ENCODE data around the gene POU6F2. TPM values are rescaled to one million over a fixed set of nuclear protein-coding genes. Genes with fewer than 3 reads are reported as not detected.

The POU6F2 gene
- total RNA-seq, 1 experiment from 2014 or later = not detected

DNA sequence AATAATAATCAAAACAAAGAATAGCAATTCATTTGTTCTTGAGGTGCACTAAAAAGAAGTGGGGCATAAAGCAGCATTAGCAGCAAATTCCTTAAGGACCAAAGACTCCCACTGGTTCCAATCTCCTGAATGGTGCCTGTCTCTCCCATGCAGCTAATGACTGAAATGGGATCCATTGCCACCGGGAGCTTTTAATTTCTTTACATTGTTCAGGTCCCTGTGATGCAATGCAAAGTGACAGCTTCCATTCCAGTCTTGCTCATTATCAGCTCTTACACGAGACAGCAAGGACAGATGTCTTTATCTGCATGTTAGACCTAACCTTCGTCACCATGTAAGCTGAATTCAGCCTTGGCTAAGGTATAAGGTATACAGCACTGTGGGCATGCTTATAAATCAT is 148.1 kb downstream of the POU6F2 start:
- Histone ChIP-seq H3K4me3 (ENCODE audit: low read depth in 2 of 2, low read length in 2 of 2) (no peak overlapping the region), H3K36me3 (ENCODE audit: control insufficient read depth, insufficient read depth, low read length) (no peaks in the 10 kb centered on the region), H3K9me3 (ENCODE audit: control insufficient read depth, insufficient read depth, low read depth, low read length) (no peaks in the 10 kb centered on the region), H3K27ac (ENCODE audit: low read length) (no peak overlapping the region), H3K4me1 (ENCODE audit: control insufficient read depth, insufficient read depth, low read length) (no peaks in the 10 kb centered on the region), H3K27me3 (ENCODE audit: control insufficient read depth, insufficient read depth, low read length) (no peaks in the 10 kb centered on the region; the same call in 1 of the 2 replicates)
- in situ Hi-C loops (cut with HindIII; ENCODE audit: low pct_unique_long_range_greater_than_20kb, low sequenced_read_pairs) (no loop called here), intact Hi-C loops (cut with micrococcal nuclease; ENCODE audit: unreplicated experiment) (no loop called here)
- CTCF ChIA-PET = no interaction called here
- DNase-seq (ENCODE audit: low read depth, low spot score) = no peak
- POLR2A ChIA-PET = no interaction called here
- TF ChIP-seq, protein P1, sequence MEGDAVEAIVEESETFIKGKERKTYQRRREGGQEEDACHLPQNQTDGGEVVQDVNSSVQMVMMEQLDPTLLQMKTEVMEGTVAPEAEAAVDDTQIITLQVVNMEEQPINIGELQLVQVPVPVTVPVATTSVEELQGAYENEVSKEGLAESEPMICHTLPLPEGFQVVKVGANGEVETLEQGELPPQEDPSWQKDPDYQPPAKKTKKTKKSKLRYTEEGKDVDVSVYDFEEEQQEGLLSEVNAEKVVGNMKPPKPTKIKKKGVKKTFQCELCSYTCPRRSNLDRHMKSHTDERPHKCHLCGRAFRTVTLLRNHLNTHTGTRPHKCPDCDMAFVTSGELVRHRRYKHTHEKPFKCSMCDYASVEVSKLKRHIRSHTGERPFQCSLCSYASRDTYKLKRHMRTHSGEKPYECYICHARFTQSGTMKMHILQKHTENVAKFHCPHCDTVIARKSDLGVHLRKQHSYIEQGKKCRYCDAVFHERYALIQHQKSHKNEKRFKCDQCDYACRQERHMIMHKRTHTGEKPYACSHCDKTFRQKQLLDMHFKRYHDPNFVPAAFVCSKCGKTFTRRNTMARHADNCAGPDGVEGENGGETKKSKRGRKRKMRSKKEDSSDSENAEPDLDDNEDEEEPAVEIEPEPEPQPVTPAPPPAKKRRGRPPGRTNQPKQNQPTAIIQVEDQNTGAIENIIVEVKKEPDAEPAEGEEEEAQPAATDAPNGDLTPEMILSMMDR (IDR thresholded peaks at IDR 0.05) = no peak
- TF ChIP-seq, protein P2, sequence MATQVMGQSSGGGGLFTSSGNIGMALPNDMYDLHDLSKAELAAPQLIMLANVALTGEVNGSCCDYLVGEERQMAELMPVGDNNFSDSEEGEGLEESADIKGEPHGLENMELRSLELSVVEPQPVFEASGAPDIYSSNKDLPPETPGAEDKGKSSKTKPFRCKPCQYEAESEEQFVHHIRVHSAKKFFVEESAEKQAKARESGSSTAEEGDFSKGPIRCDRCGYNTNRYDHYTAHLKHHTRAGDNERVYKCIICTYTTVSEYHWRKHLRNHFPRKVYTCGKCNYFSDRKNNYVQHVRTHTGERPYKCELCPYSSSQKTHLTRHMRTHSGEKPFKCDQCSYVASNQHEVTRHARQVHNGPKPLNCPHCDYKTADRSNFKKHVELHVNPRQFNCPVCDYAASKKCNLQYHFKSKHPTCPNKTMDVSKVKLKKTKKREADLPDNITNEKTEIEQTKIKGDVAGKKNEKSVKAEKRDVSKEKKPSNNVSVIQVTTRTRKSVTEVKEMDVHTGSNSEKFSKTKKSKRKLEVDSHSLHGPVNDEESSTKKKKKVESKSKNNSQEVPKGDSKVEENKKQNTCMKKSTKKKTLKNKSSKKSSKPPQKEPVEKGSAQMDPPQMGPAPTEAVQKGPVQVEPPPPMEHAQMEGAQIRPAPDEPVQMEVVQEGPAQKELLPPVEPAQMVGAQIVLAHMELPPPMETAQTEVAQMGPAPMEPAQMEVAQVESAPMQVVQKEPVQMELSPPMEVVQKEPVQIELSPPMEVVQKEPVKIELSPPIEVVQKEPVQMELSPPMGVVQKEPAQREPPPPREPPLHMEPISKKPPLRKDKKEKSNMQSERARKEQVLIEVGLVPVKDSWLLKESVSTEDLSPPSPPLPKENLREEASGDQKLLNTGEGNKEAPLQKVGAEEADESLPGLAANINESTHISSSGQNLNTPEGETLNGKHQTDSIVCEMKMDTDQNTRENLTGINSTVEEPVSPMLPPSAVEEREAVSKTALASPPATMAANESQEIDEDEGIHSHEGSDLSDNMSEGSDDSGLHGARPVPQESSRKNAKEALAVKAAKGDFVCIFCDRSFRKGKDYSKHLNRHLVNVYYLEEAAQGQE (IDR thresholded peaks at IDR 0.05; ENCODE audit: insufficient read depth in 1 of 2, low read depth in 2 of 2, low read length in 1 of 2) = no peak
- no peak for TF ChIP-seq SIN3A (IDR thresholded peaks at IDR 0.05; ENCODE audit: borderline replicate concordance, insufficient read depth, low read depth, low read length)
- TF ChIP-seq POLR2AphosphoS5 (IDR thresholded peaks at IDR 0.05; ENCODE audit: low read depth, low read length) = no peak
- BruUV-seq (replicated peaks) = no TSS peak
- no peak for ATAC-seq

DNA sequence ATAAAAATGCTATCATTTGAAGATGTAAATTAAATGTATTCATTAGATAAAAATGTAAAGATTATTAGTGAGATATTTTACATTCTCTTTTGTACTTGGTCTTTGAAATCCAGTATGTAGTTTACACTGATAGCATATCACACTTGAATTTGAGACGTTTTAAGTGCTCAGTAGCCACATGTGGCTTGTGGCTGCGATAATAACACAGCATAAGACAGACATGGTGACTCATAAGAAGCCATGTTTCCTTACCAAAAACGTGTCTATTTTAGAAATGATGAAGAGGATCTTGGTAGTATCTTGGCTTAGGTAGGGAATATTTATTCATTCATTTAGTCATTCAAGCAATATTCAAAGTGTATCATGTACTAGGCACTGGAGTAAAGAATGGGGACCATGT is 149.3 kb downstream of the POU6F2 start:
- no peak for TF ChIP-seq POLR2AphosphoS5 (IDR thresholded peaks at IDR 0.05; ENCODE audit: low read depth, low read length)
- ATAC-seq = no peak
- no peaks in the 10 kb centered on the region for H3K36me3 ChIP-seq (ENCODE audit: control insufficient read depth, insufficient read depth, low read length)
- DNase-seq (ENCODE audit: low read depth, low spot score) = no peak
- POLR2A ChIA-PET = no interaction called here
- no peaks in the 10 kb centered on the region for H3K4me1 ChIP-seq (ENCODE audit: control insufficient read depth, insufficient read depth, low read length)
- H3K27me3 ChIP-seq (ENCODE audit: control insufficient read depth, insufficient read depth, low read length) = no peaks in the 10 kb centered on the region; the same call in 1 of the 2 replicates
- BruUV-seq (replicated peaks) = no TSS peak
- H3K9me3 ChIP-seq (ENCODE audit: control insufficient read depth, insufficient read depth, low read depth, low read length) = no peaks in the 10 kb centered on the region
- intact Hi-C loops (cut with micrococcal nuclease; ENCODE audit: unreplicated experiment) = no loop called here
- in situ Hi-C loops (cut with HindIII; ENCODE audit: low pct_unique_long_range_greater_than_20kb, low sequenced_read_pairs) = no loop called here
- no peak overlapping the region for H3K4me3 ChIP-seq (ENCODE audit: low read depth in 2 of 2, low read length in 2 of 2)
- CTCF ChIA-PET = no interaction called here
- H3K27ac ChIP-seq (ENCODE audit: low read length) = no peak overlapping the region

DNA sequence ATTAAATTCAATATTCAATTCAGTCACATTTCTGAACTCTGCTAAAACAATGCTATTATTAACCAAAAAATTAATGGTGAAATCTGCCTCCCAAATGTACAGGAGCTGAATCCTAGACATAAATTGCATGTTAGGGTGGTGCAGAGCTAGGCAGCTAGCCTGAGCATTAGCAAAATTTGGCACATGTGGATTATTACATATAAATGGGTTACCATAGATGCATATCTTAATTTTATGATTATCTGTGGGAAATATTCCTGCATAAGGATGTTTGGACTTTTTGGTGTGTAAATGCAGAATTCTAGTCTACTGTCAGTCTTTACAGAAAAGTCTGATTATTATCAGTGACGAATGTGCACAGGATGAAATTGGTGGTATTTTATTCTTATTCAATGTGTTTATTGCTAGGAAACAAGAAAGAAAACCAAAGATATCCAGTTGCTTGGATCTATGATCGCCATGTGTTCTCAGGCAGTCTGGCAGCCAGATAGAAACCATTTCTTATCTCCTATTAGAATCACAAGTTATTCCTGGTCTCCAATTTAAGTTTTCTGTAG is 150.7 kb downstream of the POU6F2 start:
- DNase-seq (ENCODE audit: low read depth, low spot score) = no peak
- H3K27ac ChIP-seq (ENCODE audit: low read length) = no peak overlapping the region
- POLR2A ChIA-PET = no interaction called here
- H3K4me1 ChIP-seq (ENCODE audit: control insufficient read depth, insufficient read depth, low read length) = no peaks in the 10 kb centered on the region
- CTCF ChIA-PET = no interaction called here
- intact Hi-C loops (cut with micrococcal nuclease; ENCODE audit: unreplicated experiment) (no loop called here), in situ Hi-C loops (cut with HindIII; ENCODE audit: low pct_unique_long_range_greater_than_20kb, low sequenced_read_pairs) (no loop called here)
- H3K9me3 ChIP-seq (ENCODE audit: control insufficient read depth, insufficient read depth, low read depth, low read length) = no peaks in the 10 kb centered on the region
- TF ChIP-seq POLR2AphosphoS5 (IDR thresholded peaks at IDR 0.05; ENCODE audit: low read depth, low read length) = no peak
- TF ChIP-seq, protein P2 (IDR thresholded peaks at IDR 0.05; ENCODE audit: insufficient read depth in 1 of 2, low read depth in 2 of 2, low read length in 1 of 2) = no peak
- TF ChIP-seq SIN3A (IDR thresholded peaks at IDR 0.05; ENCODE audit: borderline replicate concordance, insufficient read depth, low read depth, low read length) = no peak
- no peak for TF ChIP-seq TCF7L2 (IDR thresholded peaks at IDR 0.05; ENCODE audit: low read depth, low read length)
- TF ChIP-seq, protein P1 (IDR thresholded peaks at IDR 0.05) = no peak
- no peaks in the 10 kb centered on the region for H3K36me3 ChIP-seq (ENCODE audit: control insufficient read depth, insufficient read depth, low read length)
- H3K27me3 ChIP-seq (ENCODE audit: control insufficient read depth, insufficient read depth, low read length) = no peaks in the 10 kb centered on the region; the same call in 1 of the 2 replicates
- no TSS peak for BruUV-seq (replicated peaks)
- H3K4me3 ChIP-seq (ENCODE audit: low read depth in 2 of 2, low read length in 2 of 2) = no peak overlapping the region
- no peak for ATAC-seq
